Transverse colon (tissue), 4 donors: ENCODE results near the gene ACSM3. TPM values are rescaled to one million over a fixed set of nuclear protein-coding genes. Genes with fewer than 3 reads are reported as not detected.
"Not testable (repeated sequence)": the region's sequence is repeated elsewhere in the genome, so short reads cannot be mapped to it uniquely, and the experiment has no call there.

Source experiments
- DNase-seq: peaks from one replicate; pipeline ENCODE4 v3.0.0-alpha.2; 2019
- H3K27ac ChIP-seq, 4 donors: fragments of 200-600 bp; sonication (generic); 2 replicates each; pipeline ENCODE4 v1.5.1; 2016 to 2018; ENCODE audit warnings: inconsistent platforms in 4 of 4
- H3K27me3 ChIP-seq: fragments of 200-600 bp; sonication (generic); 2 replicates; pipeline ENCODE4 v1.5.1; 2017; ENCODE audit warnings: inconsistent platforms
- H3K36me3 ChIP-seq, 4 donors: fragments of 200-600 bp; sonication (generic); 2 replicates each; pipeline ENCODE4 v1.5.1; 2017 to 2019; ENCODE audit warnings: inconsistent platforms in 4 of 4
- H3K4me1 ChIP-seq, 4 donors: fragments of 200-600 bp; sonication (generic); 2 replicates each; pipeline ENCODE4 v1.5.1; 2017 to 2020; ENCODE audit warnings: inconsistent platforms in 4 of 4
- H3K4me3 ChIP-seq, 4 donors: fragments of 200-600 bp; sonication (generic); 1 replicate in 1 of 4; 2 replicates in 3 of 4; pipeline versions ENCODE4 v1.5.1 to v1.6.1; 2017 to 2019; ENCODE audit warnings: inconsistent platforms in 4 of 4
- H3K9me3 ChIP-seq, 2 donors: fragments of 200-600 bp; sonication (generic); 2 replicates each; pipeline ENCODE4 v1.5.1; 2017 to 2019; ENCODE audit warnings: inconsistent platforms in 2 of 2
- CTCF ChIP-seq, 5 experiments: fragments of 200-600 bp in 3 of 5; fragments of 450-650 bp in 2 of 5; sonication (generic) in 3 of 5; IDR thresholded peaks; 1 replicate in 2 of 5; 2 replicates in 3 of 5; pipeline ENCODE4 v1.5.1; 2016 to 2017; ENCODE audit warnings: antibody characterized with exemption in 5 of 5, inconsistent platforms in 3 of 5, mild to moderate bottlenecking in 2 of 5, moderate library complexity in 1 of 5
- EP300 ChIP-seq: sonication (generic); formaldehyde crosslinking; IDR thresholded peaks from one replicate; pipeline ENCODE4 v1.6.1; 2017; ENCODE audit warnings: antibody characterized with exemption, low read depth
- POLR2A ChIP-seq: fragments of 450-650 bp; IDR thresholded peaks from one replicate; pipeline ENCODE4 v1.6.1; 2016; ENCODE audit warnings: antibody characterized with exemption, mild to moderate bottlenecking, moderate library complexity
- POLR2AphosphoS5 ChIP-seq, 3 donors: sonication (generic); formaldehyde crosslinking; IDR thresholded peaks; one replicate each; pipeline ENCODE4 v1.6.1; 2016; ENCODE audit warnings: antibody characterized with exemption in 3 of 3
- WGBS, 2 donors: methylation state at CpG; one replicate each; pipeline ENCODE4 v1.1.5; 2018; ENCODE audit warnings: low coverage in 1 of 2; 5-methylcytosine and 5-hydroxymethylcytosine counted together
- in situ Hi-C, 4 donors: fragments of 200-750 bp; cut with MboI; loops; one replicate each; pipeline versions ENCODE4 v1.15.0 to v1.15.1; 2017; ENCODE audit warnings: low sequenced_read_pairs in 3 of 4, low pct_ligation_motif_present in 1 of 4, low pct_unique_long_range_greater_than_20kb in 1 of 4
- intact Hi-C: fragments of 100-400 bp; cut with DNase I; formaldehyde crosslinking; loops from one replicate; pipeline ENCODE4 v1.15.1; 2023; ENCODE audit warnings: low total_unique reads
- total RNA-seq, 4 donors: library from RNA; depleted of rRNA; stranded (reverse); fragments of >200 nt; gene quantifications; one replicate each; pipeline ENCODE4 v1.1.0, GENCODE V29; 2016

ACSM3 gene
- total RNA-seq, 4 donors from 2014 or later, result 21.7 to 108 (median 29.5) TPM

- intact Hi-C loops (no loop called here), in situ Hi-C loops (no loop called here)
- 59 to 60% methylated on average over 2 of the region's 2 CpGs for WGBS, 2 donors
- H3K27me3 ChIP-seq, result no peaks in the 10 kb centered on the region
- no peak overlapping the region for H3K27ac ChIP-seq
- H3K36me3 ChIP-seq, result peaks cover 0 to 30% (median 14%) of the 10 kb centered on the region in 4 donors
- DNase-seq, result no peak
- no peak overlapping the region for H3K4me3 ChIP-seq
- H3K9me3 ChIP-seq, result no peaks in the 10 kb centered on the region
- H3K4me1 ChIP-seq, result no peaks in the 10 kb centered on the region
- TF ChIP-seq POLR2AphosphoS5 (IDR thresholded peaks at IDR 0.05) (no peak), EP300 (no peak), POLR2A (no peak), CTCF (IDR thresholded peaks at IDR 0.05) (peak; percentile 50 to 68 (median 57))
These were observed 35.8 kb downstream of the ACSM3 start for GRCh38 chr16:20799599-20799998.

- WGBS, 2 donors, result 46 to 58% methylated on average over 1 of the region's 1 CpG
- TF ChIP-seq POLR2AphosphoS5 (IDR thresholded peaks at IDR 0.05) (no peak), EP300 (no peak), POLR2A (no peak), CTCF (IDR thresholded peaks at IDR 0.05) (no peak)
- intact Hi-C loops, result loop anchor here (10.0 kb wide), 1 partner anchor 504 kb away; no protein-coding TSS in a partner anchor
- in situ Hi-C loops, result no loop called here
- H3K4me3 ChIP-seq, result no peak overlapping the region
- no peaks in the 10 kb centered on the region for H3K27me3 ChIP-seq
- H3K27ac ChIP-seq, result no peak overlapping the region
- peaks cover 0 to 28% (median 13%) of the 10 kb centered on the region in 4 donors for H3K36me3 ChIP-seq
- H3K9me3 ChIP-seq, result no peaks in the 10 kb centered on the region
- DNase-seq, result no peak
- peaks cover 0 to 9% (median 4%) of the 10 kb centered on the region in 4 donors for H3K4me1 ChIP-seq
These were observed 37.5 kb downstream of the ACSM3 start for GRCh38 chr16:20801278-20801677.

GRCh38 chr16:20803192-20803560, 39.4 kb downstream of the ACSM3 start:
- TF ChIP-seq POLR2A, result no peak
- no peak for TF ChIP-seq EP300
- no peak for TF ChIP-seq CTCF (IDR thresholded peaks at IDR 0.05)
- TF ChIP-seq POLR2AphosphoS5 (IDR thresholded peaks at IDR 0.05), result no peak
- Histone ChIP-seq H3K4me3 (no peak overlapping the region), H3K27me3 (no peaks in the 10 kb centered on the region), H3K36me3 (peaks cover 0 to 20% (median 9%) of the 10 kb centered on the region in 4 donors), H3K9me3 (no peaks in the 10 kb centered on the region), H3K27ac (no peak overlapping the region), H3K4me1 (peaks cover 0 to 16% (median 4%) of the 10 kb centered on the region in 4 donors)
- 83 to 90% methylated on average over 2 of the region's 2 CpGs for WGBS, 2 donors
- in situ Hi-C loops (no loop called here), intact Hi-C loops (loop anchor here (10.0 kb wide), 1 partner anchor 502 kb away; no protein-coding TSS in a partner anchor)
- no peak for DNase-seq

- H3K27ac ChIP-seq, result no peak overlapping the region
- H3K36me3 ChIP-seq, result peaks cover 0 to 17% (median 7%) of the 10 kb centered on the region in 4 donors
- 90 to 95% methylated on average over 7 of the region's 7 CpGs for WGBS, 2 donors
- in situ Hi-C loops, result no loop called here
- DNase-seq, result no peak
- no peak overlapping the region for H3K4me3 ChIP-seq
- TF ChIP-seq EP300, result no peak
- no peak for TF ChIP-seq POLR2A
- no peak for TF ChIP-seq POLR2AphosphoS5 (IDR thresholded peaks at IDR 0.05)
- no peak for TF ChIP-seq CTCF (IDR thresholded peaks at IDR 0.05)
- intact Hi-C loops, result loop anchor here (10.0 kb wide), 1 partner anchor 501 kb away; no protein-coding TSS in a partner anchor
- H3K4me1 ChIP-seq, result peaks cover 0 to 16% (median 4%) of the 10 kb centered on the region in 4 donors
- H3K27me3 ChIP-seq, result no peaks in the 10 kb centered on the region
- H3K9me3 ChIP-seq, result no peaks in the 10 kb centered on the region
These were observed 39.9 kb downstream of the ACSM3 start for GRCh38 chr16:20803561-20804214.

- Histone ChIP-seq H3K4me3 (peak overlapping the region; percentile 61 to 80 (median 74)), H3K36me3 (peaks cover 0 to 12% (median 5%) of the 10 kb centered on the region in 4 donors), H3K27ac (peak overlapping the region; percentile 91 to 93 (median 92)), H3K4me1 (peaks cover 0 to 16% (median 4%) of the 10 kb centered on the region in 4 donors)
- H3K27me3 ChIP-seq, in situ Hi-C loops, H3K9me3 ChIP-seq: not testable (repeated sequence)
- intact Hi-C loops, result loop anchor here (10.0 kb wide), 1 partner anchor 499 kb away; no protein-coding TSS in a partner anchor
- peak; percentile 8 for DNase-seq
- WGBS, 2 donors, result 10 to 15% methylated on average over 7 to 12 of the region's 12 CpGs
These were observed 41.9 kb downstream of the ACSM3 start for GRCh38 chr16:20805684-20806167.
